Gastrocnemius medialis (tissue), 4 donors: Measurements from ENCODE around the gene SP6. TPM values are rescaled to one million over a fixed set of nuclear protein-coding genes. Genes with fewer than 3 reads are reported as not detected.

Experiments
- ATAC-seq, 2 donors: fragments of 150-250 bp; one replicate each; pipeline ENCODE4 v1.9.1; 2016
- DNase-seq, 2 donors: peaks; one replicate each; pipeline ENCODE4 v3.0.0-alpha.2; 2019
- H3K27ac ChIP-seq, 4 donors: fragments of 200-600 bp; sonication (generic); 1 replicate in 1 of 4; 2 replicates in 3 of 4; pipeline ENCODE4 v1.5.1; 2016 to 2018; ENCODE audit warnings: mild to moderate bottlenecking in 2 of 4, moderate library complexity in 1 of 4
- H3K27me3 ChIP-seq, 3 donors: fragments of 200-600 bp; sonication (generic) in 2 of 3; 1 replicate in 1 of 3; 2 replicates in 2 of 3; pipeline versions ENCODE4 v1.5.1 to v1.6.0; 2016 to 2019; ENCODE audit warnings: mild to moderate bottlenecking in 1 of 3, moderate library complexity in 1 of 3
- H3K36me3 ChIP-seq, 2 donors: fragments of 200-600 bp; sonication (generic) in 1 of 2; one replicate each; pipeline ENCODE4 v1.5.1; 2017 to 2018
- H3K4me1 ChIP-seq, 2 donors: fragments of 200-600 bp; sonication (generic) in 1 of 2; one replicate each; pipeline ENCODE4 v1.5.1; 2016 to 2017; ENCODE audit warnings: mild to moderate bottlenecking in 2 of 2
- H3K4me3 ChIP-seq, 4 donors: fragments of 200-600 bp; sonication (generic) in 3 of 4; 1 replicate in 1 of 4; 2 replicates in 3 of 4; pipeline ENCODE4 v1.5.1; 2016 to 2019; ENCODE audit warnings: mild to moderate bottlenecking in 2 of 4
- H3K9me3 ChIP-seq, 3 donors: fragments of 200-600 bp; sonication (generic) in 2 of 3; 1 replicate in 1 of 3; 2 replicates in 2 of 3; pipeline ENCODE4 v1.5.1; 2016 to 2019
- CTCF ChIP-seq, 5 experiments: fragments of 450-650 bp in 3 of 5; fragments of 200-600 bp in 2 of 5; sonication (generic) in 2 of 5; IDR thresholded peaks in 4 of 5; conservative IDR thresholded peaks in 1 of 5; 1 replicate in 4 of 5; 2 replicates in 1 of 5; pipeline ENCODE4 v1.5.1; 2016 to 2019; ENCODE audit warnings: antibody characterized with exemption in 5 of 5, mild to moderate bottlenecking in 3 of 5, moderate library complexity in 3 of 5
- POLR2A ChIP-seq, 2 donors: fragments of 450-650 bp; IDR thresholded peaks; one replicate each; pipeline ENCODE4 v1.6.1; 2017; ENCODE audit warnings: antibody characterized with exemption in 2 of 2, mild to moderate bottlenecking in 2 of 2, moderate library complexity in 2 of 2
- in situ Hi-C, 4 donors: fragments of 200-750 bp; cut with MboI; loops; one replicate each; pipeline versions ENCODE4 v1.15.0 to v1.8.0; 2017; ENCODE audit warnings: low sequenced_read_pairs in 4 of 4
- intact Hi-C: fragments of 100-400 bp; cut with DNase I; formaldehyde crosslinking; loops from one replicate; pipeline ENCODE4 v1.15.1; 2023; ENCODE audit warnings: low total_unique reads
- total RNA-seq, 4 donors: library from RNA; depleted of rRNA; stranded (reverse); fragments of >200 nt; gene quantifications; one replicate each; pipeline versions ENCODE4 v1.1.0 to v1.2.3, GENCODE V29; 2016

The SP6 gene
- total RNA-seq, 4 donors from 2014 or later, result 0.16 TPM; not detected in 3

DNA sequence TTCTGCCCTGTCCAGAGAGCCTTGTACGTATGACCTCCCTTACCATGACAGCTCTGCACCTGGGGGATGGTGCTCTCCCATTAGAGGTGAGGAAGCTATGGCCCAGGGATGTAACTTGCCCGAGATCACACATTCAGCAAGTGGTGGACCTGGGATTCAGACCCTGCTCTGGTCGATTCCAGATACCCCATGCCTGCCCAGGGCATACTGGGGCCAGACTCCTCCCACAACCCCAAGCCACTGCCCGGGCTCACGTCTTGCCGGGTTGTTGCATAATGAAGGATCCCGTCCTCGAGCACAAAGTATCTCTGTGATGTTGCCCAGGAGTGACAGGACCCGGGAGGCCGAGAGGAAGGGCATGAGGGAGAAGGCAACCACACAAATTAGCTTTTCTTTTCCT lies 31.5 kb downstream of the SP6 start:
- H3K4me1 ChIP-seq, result peaks cover 21 to 28% of the 10 kb centered on the region in 2 donors
- DNase-seq (no peak), ATAC-seq (no peak)
- TF ChIP-seq POLR2A (IDR thresholded peaks at IDR 0.05) (no peak), CTCF (IDR thresholded peaks at IDR 0.05 in 4 of 5, conservative IDR thresholded peaks at IDR 0.05 in 1 of 5) (no peak)
- no peaks in the 10 kb centered on the region for H3K27me3 ChIP-seq
- in situ Hi-C loops (no loop called here), intact Hi-C loops (no loop called here)
- H3K27ac ChIP-seq, result peak overlapping the region in 3 of 4 donors; percentile 76 to 81 (median 78)
- peaks cover 0 to 42% of the 10 kb centered on the region in 2 donors for H3K36me3 ChIP-seq
- no peak overlapping the region for H3K4me3 ChIP-seq
- H3K9me3 ChIP-seq, result no peaks in the 10 kb centered on the region

GRCh38 chr17:47818002-47818695 lies 32.8 kb downstream of the SP6 start:
- Histone ChIP-seq H3K27ac (peak overlapping the region in 2 of 4 donors; percentile 18 to 76), H3K27me3 (no peaks in the 10 kb centered on the region), H3K4me1 (peaks cover 21 to 28% of the 10 kb centered on the region in 2 donors), H3K4me3 (no peak overlapping the region), H3K36me3 (peaks cover 0 to 40% of the 10 kb centered on the region in 2 donors), H3K9me3 (no peaks in the 10 kb centered on the region)
- in situ Hi-C loops (no loop called here), intact Hi-C loops (no loop called here)
- TF ChIP-seq POLR2A (IDR thresholded peaks at IDR 0.05), result no peak
- no peak for TF ChIP-seq CTCF (IDR thresholded peaks at IDR 0.05 in 4 of 5, conservative IDR thresholded peaks at IDR 0.05 in 1 of 5)
- ATAC-seq (no peak), DNase-seq (no peak)

- DNase-seq, result no peak
- Histone ChIP-seq H3K27me3 (no peaks in the 10 kb centered on the region), H3K4me1 (peaks cover 17 to 20% of the 10 kb centered on the region in 2 donors), H3K27ac (no peak overlapping the region), H3K9me3 (no peaks in the 10 kb centered on the region), H3K4me3 (no peak overlapping the region), H3K36me3 (peaks cover 0 to 38% of the 10 kb centered on the region in 2 donors)
- in situ Hi-C loops, result no loop called here
- no peak for TF ChIP-seq CTCF (IDR thresholded peaks at IDR 0.05 in 4 of 5, conservative IDR thresholded peaks at IDR 0.05 in 1 of 5)
- no peak for TF ChIP-seq POLR2A (IDR thresholded peaks at IDR 0.05)
- intact Hi-C loops, result no loop called here
- ATAC-seq, result no peak
These were observed 34.0 kb downstream of the SP6 start for GRCh38 chr17:47816947-47817346.

DNA sequence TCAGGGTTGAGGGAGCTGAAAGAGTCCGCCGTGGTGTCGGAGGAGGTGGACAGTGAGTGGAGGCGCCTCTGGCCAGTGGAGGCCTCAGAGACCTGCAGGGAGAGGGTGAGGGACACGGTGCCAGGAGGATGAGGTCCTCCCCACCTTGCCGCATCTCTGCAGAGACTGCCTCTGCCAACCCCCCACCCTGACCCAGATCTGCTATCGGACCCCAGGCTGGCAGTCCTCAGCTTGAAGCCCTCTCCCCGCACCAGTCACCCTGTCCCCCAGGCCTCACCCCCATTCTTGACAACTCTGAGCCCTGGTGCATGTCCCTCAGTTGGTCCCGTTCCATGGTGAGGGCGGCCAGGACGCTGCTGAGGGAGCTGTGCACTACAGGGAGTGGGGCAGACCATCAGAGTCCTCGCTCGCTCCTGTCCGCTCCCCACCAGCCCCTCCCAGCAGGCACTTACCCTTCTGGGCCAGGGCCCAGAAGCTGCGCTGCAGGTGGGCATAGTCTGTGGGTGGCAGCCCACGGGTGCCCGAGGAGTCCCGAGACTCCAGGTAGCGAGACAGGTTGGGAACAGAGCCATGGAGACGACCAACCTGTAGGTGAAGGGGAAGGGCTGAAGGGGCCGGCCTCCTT lies 34.7 kb downstream of the SP6 start:
- TF ChIP-seq CTCF (IDR thresholded peaks at IDR 0.05 in 4 of 5, conservative IDR thresholded peaks at IDR 0.05 in 1 of 5) (no peak), POLR2A (IDR thresholded peaks at IDR 0.05) (no peak)
- intact Hi-C loops, result no loop called here
- ATAC-seq (no peak), DNase-seq (no peak)
- in situ Hi-C loops, result no loop called here
- H3K27me3 ChIP-seq, result no peaks in the 10 kb centered on the region
- no peak overlapping the region for H3K27ac ChIP-seq
- H3K36me3 ChIP-seq, result peaks cover 0 to 38% of the 10 kb centered on the region in 2 donors
- no peak overlapping the region for H3K4me3 ChIP-seq
- H3K9me3 ChIP-seq, result no peaks in the 10 kb centered on the region
- H3K4me1 ChIP-seq, result peaks cover 14 to 21% of the 10 kb centered on the region in 2 donors
